ENCODE measurements around the gene KLHL36.

The KLHL36 gene

DNA sequence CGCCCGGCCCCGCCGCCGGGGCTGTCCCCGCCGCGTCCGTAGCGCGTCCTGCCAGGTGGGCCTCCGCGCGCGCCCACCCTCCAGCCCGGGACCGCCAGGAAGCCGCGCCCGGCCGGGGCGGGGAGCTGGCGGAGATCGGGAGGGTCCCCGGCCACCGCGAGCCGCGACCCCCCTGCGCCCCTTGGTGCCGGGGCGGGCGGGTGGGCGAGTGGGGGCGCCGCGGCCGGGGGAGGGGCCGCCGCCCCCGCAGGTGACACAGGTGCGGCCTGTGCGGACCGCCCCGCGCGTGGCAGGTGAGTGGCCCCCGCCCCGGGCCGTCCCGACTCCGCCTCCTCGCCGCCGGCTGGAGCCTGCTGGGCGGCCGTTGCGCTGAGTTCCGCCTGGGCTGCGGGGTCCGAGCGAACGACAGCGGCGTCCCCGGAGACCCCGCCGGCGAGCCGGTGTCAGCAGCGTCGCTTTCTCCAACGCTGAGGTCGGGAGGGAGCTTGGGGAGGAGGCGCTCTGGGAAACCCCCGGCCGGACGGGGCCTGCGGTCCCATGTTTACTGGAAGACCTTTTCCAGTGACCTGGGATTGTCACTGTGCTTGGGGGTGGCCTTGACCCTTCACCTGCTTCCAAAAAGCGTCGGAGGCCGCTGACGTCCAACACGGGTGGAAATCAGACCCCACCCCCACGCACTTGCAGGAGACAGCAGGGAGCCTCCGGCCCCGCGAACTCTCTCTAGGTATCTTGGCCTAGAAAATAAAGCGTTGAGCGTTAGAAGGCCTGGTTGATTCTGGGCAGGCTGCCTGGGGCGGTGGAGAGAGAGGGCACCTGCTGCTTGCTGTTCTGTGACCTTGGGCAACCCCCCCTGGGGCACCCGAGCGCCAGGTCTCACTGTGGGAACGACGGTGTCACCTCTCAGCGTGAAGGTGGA is 542 bp downstream of the KLHL36 start:
- DNase-seq: peak; percentile 3 to 46 (median 33)

DNA sequence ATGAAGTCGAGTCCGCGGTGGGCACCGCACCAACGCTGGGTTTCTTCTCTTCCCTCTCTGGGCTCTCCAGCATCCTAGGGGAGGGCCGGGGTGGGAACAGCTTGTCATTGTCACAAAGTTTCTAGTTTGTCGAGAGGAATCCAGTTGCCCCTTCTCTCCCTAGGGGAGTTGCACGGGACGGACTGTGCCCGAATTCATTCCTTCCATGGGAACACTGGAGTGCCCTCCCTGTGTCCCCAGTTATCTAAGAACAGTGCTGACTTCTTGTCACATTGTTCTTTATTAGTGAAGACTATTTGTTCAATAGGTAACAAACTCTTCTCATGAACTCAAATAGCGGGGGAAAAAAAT is 1.2 kb downstream of the KLHL36 start:
- DNase-seq: no peak

DNA sequence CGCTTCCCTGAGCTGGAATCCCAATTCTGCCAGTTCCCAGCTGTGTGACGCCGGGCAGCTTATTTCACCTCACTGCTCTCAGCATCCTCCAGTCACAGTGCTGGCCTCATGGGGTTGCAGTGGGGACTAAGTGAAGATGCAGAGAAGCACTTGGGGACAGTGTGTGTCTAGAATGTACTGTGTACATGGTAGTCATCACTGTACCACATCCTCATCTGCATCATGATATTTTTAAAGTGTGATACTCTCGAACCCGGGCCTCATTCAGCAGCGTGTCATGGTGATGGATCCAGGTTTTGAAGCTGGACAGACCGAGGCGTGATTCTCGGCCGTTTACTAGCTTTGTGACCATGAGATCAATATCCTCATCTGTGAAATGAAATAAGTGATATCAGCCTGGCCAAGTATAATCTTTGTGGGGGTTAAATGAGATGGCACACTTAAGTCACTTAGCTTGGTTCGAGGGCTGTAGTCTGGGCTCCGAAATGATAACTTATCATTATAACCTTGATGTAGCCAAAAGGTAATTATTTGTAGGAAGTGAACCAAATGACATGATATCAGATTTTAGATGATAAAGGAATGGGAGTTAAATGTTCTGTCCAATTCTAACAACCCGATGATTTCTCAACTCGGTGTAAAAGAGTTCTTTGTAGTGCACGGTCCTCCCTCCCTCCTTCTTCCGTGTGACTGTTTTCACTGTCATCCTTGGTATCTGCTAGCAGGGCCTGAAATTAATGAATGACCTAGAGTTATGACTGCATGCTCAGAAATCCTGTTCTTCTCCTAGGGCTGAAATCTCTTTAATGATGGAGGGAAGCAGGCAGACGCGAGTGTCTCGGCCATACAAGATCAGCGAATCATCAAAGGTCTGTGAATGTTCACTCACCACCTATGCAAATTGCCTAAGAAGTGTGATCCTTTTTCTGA is 2.0 kb downstream of the KLHL36 start:
- DNase-seq: no peak

GRCh38 chr16:84652566-84652965 is 4.3 kb downstream of the KLHL36 start:
- no peak for DNase-seq

DNA sequence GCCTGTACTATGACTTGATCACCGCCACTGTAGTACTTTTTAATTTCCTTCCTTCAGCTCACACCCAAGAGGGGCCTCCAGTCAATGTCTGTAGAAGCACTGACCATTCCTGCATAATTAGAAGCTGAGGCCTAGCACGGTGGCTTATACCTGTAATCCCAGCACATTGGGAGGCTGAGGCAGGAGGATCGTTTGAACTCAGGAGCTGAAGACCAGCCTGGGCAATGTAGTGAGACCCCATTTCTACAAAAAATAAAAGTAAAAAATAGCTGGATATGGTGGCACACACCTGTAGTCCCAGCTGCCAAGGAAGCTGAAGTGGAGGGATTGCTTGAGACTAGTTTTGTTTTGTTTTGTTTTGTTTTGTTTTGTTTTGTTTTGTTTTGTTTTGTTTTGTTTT is 5.9 kb downstream of the KLHL36 start:
- DNase-seq: no peak

DNA sequence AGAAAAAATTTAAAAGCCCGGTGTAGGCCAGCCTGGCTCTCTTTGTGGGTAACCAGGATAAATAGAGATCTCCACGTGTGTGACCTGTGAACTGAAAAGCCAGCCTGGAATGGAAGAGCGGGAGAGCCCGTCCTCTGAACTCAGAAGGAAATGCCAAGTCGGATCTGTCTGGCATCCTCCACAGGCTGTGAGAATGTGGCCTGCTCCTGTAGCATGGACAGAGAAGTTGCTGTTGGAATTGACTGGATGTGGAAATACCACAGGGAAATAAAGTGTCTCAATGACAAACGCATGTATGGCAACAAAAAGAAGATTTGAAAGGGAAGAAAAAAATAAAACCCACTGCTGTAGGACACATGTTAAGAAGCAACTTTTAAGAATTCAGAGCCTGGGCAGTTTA is 6.7 kb downstream of the KLHL36 start:
- no peak for DNase-seq

DNA sequence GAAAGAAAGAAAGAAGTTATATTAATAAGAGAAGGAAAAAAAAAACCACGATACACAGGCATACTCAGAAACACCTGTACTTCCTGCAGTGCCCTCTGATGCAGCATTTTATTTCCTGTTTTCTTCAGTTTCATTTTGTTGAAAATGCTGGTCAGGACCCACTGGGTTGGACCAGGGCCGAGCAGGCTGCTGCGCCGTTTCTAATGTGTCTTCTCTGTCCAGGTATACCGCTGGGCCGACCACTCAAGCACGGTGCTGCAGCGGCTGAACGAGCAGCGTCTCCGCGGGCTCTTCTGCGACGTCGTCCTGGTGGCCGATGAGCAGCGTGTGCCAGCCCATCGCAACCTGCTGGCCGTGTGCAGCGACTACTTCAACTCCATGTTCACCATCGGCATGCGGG is 8.3 kb downstream of the KLHL36 start:
- no peak for DNase-seq

DNA sequence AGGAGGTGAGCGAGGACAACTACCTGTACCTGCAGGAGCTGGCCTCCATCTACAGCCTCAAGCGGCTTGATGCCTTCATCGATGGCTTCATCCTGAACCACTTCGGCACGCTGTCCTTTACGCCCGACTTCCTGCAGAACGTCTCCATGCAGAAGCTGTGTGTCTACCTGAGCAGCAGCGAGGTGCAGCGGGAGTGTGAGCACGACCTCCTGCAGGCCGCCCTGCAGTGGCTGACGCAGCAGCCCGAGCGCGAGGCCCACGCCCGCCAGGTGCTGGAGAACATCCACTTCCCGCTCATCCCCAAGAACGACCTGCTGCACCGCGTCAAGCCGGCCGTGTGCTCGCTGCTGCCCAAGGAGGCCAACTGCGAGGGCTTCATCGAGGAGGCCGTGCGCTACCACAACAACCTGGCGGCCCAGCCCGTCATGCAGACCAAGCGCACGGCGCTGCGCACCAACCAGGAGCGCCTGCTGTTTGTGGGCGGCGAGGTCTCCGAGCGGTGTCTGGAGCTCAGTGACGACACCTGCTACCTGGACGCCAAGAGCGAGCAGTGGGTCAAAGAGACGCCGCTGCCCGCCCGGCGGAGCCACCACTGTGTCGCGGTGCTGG is 9.0 kb downstream of the KLHL36 start:
- DNase-seq: no peak

DNA sequence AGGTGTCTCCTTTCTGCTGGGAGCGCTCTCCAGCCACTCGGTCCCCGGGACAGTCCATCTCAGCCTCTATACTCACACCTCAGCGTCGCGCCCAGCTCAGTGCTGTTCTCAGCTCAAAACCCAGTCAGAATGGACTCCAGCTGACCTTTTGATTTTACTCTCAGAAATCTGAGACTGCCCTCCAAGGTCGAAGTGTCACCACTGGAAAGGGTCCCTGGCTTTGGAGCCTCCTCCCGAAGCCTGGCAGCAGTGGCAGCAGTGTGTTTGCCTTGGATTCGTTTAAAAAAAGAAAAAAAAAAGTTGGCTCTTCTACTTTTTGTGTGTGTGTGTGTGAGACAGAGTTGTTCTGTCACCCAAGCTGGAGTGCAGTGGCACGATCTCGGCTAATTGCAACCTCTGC is 10.4 kb downstream of the KLHL36 start:
- DNase-seq: no peak

DNA sequence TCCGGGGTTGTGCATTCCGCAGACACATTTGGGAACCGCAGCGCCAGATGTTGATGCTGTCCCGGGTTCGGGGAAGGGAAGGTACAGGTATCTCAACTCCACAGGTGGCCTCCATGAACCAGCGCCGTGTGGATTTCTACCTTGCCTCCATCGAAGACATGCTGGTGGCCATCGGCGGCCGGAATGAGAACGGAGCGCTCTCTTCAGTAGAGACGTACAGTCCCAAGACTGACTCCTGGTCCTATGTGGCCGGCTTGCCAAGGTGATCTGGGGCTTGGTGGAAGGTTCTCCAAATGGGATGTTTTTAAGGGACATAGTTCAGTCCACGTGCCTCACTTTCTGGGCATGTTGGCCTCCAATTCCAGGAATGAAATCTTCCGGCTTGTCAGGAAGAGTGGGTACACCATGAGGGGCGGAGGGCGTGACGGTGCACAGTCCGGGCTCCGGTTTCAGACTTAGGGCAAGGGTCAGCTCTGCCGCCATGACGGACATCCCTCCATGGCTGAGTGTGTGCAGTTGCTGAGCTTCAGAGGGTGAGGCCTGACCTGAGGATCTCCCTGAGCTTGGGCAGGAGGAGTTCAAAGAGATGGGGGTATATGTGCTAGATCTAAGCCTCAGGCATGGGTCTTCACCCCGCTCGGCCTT is 11.5 kb downstream of the KLHL36 start:
- DNase-seq: no peak

- no peak for DNase-seq
Observed at GRCh38 chr16:84660973-84661372, 12.7 kb downstream of the KLHL36 start.

DNA sequence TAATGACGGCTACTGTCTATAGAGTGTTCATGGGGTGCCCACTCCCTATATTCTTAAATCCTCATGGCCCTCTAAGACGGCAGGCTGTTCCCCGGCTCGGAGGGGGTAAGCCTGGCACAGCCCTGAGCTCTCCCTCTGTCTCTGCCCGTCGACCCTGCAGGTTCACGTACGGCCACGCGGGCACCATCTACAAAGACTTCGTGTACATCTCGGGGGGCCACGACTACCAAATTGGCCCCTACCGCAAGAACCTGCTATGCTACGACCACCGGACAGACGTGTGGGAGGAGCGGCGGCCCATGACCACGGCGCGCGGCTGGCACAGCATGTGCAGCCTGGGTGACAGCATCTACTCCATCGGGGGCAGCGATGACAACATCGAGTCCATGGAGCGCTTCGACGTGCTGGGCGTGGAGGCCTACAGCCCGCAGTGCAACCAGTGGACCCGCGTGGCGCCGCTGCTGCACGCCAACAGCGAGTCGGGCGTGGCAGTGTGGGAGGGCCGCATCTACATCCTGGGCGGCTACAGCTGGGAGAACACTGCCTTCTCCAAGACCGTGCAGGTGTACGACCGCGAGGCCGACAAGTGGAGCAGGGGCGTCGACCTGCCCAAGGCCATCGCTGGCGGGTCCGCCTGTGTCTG is 13.2 kb downstream of the KLHL36 start:
- no peak for DNase-seq

- no peak for DNase-seq
Observed at GRCh38 chr16:84662471-84662870, 14.2 kb downstream of the KLHL36 start.

DNA sequence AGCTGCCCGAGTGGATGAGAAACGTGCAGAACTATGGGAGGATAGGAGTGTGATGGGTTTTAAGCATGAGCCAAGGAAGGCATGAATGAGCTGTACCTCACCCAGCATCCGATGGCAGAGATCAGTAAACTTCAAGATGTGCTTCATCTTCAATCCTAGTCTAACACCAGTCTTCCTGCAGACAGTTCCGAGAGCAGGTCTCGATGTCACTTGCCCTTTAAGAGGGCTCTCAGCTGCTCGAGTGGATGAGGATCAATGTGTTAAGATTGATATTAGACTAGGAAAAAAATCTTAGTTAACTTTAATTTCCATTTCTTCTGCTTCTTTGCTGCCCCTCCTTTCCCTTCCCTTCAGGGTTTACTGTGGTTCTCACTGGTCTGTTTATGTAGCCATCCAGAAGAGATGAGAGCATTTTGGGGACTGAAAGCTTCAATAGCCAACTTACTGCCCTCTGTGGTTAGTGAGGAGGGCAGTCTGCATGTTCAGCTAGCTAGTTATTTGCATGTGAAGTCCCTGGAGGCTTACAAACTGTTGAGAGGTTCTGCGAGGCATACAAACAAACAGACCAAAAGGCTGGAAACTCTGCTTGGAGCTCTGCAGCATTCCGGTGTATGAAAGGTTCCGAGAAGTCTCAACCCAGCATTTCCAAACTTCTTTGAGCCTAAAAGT is 15.3 kb downstream of the KLHL36 start:
- DNase-seq: peak in 1 of 3 experiments; percentile 25

DNA sequence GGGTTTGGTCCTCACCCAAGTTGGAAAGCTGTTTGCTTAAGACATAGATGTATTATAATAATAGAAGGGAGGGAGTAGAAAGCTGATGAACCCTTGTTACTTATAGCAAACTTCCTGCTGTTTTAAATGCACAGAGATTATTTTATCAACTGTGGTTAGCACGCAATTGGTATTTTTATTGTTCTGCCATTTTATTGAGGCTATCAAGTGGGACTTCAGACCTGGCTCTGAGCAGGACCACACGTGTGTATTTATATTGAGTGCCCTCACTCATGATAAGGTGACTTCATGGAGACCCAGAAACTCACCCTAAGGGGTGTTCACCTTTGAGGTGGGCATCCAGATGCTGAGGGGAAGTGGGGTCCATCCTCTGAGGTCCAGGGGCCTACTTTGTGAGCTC is 17.0 kb downstream of the KLHL36 start:
- no peak for DNase-seq

DNA sequence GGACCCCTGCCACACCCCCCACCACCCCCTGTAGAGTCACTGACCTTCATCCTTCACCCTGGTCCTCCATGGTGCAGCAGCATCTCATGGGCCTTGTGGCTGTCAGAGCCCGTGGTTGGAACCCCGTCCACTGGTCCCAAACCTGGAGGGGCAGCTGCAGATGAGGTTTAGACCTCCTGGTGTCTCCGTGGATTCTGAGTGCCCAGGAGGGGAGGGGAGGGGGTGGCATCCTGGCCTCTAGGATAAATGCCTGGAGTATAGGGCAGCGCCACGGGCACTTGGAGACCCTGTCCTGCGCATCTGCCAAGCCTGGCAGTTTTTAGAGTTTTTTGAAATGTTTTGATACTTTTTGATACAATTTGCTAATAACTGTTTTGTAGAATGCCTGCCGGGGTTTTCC is 17.5 kb downstream of the KLHL36 start:
- DNase-seq: no peak

DNA sequence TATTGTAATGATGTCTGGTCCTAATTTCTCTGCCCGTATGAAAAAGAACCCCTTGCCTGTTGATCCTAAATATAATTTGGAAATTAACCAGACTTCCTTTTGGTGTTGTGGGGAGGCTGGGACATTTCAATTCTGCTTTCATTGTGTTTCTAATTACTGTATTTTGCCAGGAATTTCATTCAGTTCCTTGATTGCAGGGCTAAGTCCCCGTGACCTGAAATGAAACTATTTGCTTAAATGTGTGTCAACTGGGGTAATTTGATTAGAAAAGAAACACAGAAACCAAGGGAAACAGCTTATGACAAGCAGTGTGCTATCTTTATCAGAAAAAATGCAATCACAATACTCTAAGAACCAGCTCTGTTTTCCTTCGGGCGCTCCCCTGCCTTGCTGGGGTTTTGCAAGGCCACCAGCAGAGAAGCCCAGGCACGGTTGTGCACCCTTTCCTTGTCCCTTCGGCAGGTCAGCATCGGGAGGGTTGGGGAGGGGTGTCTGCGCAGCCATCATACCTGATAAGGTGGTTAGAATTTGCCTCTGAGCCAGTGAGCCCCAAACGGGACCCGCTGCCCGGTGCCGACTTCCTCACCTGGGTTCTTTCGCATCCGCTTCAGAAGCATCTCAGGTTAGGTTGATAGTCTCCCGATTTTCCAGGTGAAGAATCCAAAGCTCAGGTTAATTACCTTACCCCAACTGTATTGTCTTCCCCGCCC is 19.4 kb downstream of the KLHL36 start:
- DNase-seq: no peak

- DNase-seq: no peak
Observed at GRCh38 chr16:84670063-84670462, 21.8 kb downstream of the KLHL36 start.

- DNase-seq: peak; percentile 13 to 55 (median 36)
Observed at GRCh38 chr16:84672276-84673202, 24.2 kb downstream of the KLHL36 start.

DNA sequence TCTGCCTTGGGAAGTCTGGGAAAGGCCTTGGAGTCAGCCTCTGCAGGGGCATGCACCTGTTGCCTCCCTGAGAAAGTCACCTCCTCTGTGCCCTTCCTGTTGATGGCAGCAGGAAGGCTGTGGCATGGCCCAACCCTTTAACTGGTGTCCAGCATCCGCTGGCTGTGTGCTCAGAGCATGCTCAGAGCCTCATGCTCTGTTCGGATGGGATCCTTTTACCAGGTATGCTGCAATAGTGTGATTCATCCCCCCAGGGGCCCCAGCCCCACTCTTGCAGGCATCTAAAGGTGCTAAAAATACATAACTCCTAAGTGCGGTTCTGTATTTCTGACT is 24.9 kb downstream of the KLHL36 start:
- no peak for DNase-seq

All from NCI-H1417 (cell line).